ENCODE measurements around the gene ZNF678. TPM values are rescaled to one million over a fixed set of nuclear protein-coding genes. Genes with fewer than 3 reads are reported as not detected.
A peak's percentile ranks its signal among the peaks of the same experiment; 100 is the strongest.

The ZNF678 gene
- total RNA-seq, 2 donors from 2014 or later = 2.7 to 3.3 TPM

DNA sequence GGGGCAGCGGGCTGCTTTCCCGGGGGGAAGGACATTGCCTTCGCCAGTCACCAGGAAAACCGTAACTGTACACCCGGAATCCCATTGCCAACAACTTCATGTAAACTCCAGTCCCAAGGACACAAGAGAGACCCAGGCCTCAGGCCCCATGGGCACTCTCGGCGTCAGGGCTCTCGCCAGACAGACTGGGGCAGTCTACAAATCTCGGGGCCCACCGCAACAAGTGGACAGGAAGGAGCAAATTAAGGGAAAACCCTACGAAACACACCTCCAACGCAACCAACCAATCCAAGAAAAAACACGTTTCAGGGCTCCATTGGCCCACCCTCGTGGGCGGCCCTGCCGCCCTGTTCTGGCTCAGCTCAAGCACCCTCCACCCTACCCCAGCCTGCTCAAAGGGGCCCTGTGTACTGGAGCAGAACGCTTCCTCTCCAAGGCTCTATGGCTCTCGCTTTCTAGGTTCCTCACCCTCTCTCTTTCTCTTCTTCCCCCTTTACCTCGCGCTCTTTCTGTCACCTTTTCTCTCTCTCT lies 4.6 kb upstream of the ZNF678 start:
- no peak overlapping the region for H3K4me3 ChIP-seq
- DNase-seq (ENCODE audit: low spot score) = peak; percentile 57
- H3K9me3 ChIP-seq = no peaks in the 10 kb centered on the region
- TF ChIP-seq, protein P1, sequence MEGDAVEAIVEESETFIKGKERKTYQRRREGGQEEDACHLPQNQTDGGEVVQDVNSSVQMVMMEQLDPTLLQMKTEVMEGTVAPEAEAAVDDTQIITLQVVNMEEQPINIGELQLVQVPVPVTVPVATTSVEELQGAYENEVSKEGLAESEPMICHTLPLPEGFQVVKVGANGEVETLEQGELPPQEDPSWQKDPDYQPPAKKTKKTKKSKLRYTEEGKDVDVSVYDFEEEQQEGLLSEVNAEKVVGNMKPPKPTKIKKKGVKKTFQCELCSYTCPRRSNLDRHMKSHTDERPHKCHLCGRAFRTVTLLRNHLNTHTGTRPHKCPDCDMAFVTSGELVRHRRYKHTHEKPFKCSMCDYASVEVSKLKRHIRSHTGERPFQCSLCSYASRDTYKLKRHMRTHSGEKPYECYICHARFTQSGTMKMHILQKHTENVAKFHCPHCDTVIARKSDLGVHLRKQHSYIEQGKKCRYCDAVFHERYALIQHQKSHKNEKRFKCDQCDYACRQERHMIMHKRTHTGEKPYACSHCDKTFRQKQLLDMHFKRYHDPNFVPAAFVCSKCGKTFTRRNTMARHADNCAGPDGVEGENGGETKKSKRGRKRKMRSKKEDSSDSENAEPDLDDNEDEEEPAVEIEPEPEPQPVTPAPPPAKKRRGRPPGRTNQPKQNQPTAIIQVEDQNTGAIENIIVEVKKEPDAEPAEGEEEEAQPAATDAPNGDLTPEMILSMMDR (IDR thresholded peaks at IDR 0.05) = no peak
- H3K27me3 ChIP-seq = peaks cover 0 to 10% of the 10 kb centered on the region in 2 donors
- peaks cover 0 to 8% of the 10 kb centered on the region in 2 donors for H3K4me1 ChIP-seq
- no peak overlapping the region for H3K27ac ChIP-seq
- H3K36me3 ChIP-seq = no peaks in the 10 kb centered on the region

DNA sequence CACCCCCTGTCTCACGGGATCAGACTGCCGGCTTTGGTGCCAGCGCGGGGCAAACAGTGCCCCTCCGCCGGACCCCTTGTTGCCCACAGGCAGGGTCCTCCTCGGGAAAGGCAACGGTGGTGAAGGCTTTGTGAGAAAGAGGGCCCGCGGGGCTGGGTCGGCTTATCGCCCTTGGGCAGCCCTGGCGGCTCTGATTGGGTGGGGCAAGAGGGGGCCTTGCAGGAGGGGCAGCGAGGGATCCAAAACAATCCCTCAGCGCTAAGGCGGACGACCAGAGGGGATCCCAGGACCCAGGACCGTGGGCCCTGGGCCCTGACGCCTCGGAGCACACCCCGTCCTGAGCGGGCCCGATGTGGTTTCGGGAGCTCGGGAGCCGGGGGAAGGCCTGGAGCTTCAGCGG lies 3.9 kb upstream of the ZNF678 start:
- Histone ChIP-seq H3K4me1 (peaks cover 0 to 14% of the 10 kb centered on the region in 2 donors), H3K36me3 (no peaks in the 10 kb centered on the region), H3K4me3 (no peak overlapping the region), H3K27ac (no peak overlapping the region), H3K9me3 (no peaks in the 10 kb centered on the region), H3K27me3 (peaks cover 0 to 10% of the 10 kb centered on the region in 2 donors)
- no peak for DNase-seq (ENCODE audit: low spot score)
- TF ChIP-seq, protein P1 (IDR thresholded peaks at IDR 0.05) = no peak

DNA sequence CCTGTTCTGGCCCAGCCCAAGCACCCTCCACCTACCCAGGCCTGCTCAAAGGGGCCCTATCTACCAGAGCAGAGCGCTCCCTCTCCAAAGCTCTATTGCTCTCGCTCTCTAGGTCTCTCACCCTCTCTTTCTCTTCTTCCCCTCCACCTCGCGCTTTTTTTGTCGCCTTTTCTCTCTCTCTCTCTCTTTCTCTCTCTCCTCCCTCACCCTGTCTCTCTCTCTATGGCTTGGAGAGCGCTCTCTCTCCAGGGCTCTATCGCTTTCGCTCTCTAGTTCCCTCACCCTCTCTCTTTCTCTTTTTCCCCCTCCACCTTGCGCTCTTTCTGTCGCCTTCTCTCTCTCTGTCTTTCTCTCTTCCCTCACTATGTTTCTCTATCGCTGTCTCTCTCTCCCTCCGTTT lies 3.4 kb upstream of the ZNF678 start:
- Histone ChIP-seq H3K4me3 (no peak overlapping the region), H3K4me1 (peaks cover 0 to 15% of the 10 kb centered on the region in 2 donors), H3K27ac (no peak overlapping the region), H3K36me3 (no peaks in the 10 kb centered on the region), H3K27me3 (peaks cover 0 to 10% of the 10 kb centered on the region in 2 donors), H3K9me3 (no peaks in the 10 kb centered on the region)
- TF ChIP-seq, protein P1 (IDR thresholded peaks at IDR 0.05) = no peak
- no peak for DNase-seq (ENCODE audit: low spot score)

DNA sequence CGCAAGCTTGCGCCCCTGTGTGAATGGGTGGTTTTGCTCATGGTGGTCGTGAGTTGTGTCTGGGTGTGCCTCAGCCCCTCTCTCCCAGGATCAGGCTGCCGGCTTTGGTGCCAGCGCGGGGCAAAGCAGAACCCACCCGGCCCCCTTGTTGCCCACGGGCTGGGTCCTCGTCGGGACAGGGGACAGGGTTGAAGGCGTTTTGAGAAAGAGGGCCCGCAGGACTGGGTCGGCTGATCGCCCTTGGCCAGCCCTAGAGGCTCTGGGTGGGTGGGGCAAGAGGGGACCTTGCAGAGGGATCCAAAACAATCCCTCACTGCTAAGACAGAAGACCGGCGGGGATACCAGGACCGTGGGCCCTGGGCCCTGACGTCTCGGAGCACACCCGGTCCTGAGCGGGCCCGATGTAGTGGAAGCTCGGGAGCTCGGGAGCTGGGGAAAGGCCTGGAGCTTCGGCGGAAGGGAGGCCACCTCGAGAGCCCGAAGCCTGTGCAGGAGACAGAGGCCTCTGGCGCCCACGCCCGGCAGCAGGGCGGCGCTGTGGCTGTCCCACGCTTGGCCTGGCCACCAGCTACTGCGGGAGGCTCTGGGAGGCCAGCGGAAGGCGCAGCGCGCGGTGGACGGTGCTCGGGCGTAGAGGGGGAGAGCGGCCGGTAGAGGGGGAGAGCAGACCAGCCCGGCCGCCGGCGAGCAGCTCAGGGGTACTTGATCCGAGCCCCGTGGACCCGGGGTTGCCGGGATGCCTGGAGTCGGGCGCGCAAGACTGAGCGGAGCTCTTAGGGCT lies 2.8 kb upstream of the ZNF678 start:
- no peaks in the 10 kb centered on the region for H3K36me3 ChIP-seq
- no peaks in the 10 kb centered on the region for H3K9me3 ChIP-seq
- H3K27me3 ChIP-seq = peaks cover 0 to 10% of the 10 kb centered on the region in 2 donors
- DNase-seq (ENCODE audit: low spot score) = no peak
- peak overlapping the region in 1 of 2 donors; percentile 21 for H3K4me3 ChIP-seq
- TF ChIP-seq, protein P1 (IDR thresholded peaks at IDR 0.05) = no peak
- H3K27ac ChIP-seq = no peak overlapping the region
- peaks cover 0 to 15% of the 10 kb centered on the region in 2 donors for H3K4me1 ChIP-seq

DNA sequence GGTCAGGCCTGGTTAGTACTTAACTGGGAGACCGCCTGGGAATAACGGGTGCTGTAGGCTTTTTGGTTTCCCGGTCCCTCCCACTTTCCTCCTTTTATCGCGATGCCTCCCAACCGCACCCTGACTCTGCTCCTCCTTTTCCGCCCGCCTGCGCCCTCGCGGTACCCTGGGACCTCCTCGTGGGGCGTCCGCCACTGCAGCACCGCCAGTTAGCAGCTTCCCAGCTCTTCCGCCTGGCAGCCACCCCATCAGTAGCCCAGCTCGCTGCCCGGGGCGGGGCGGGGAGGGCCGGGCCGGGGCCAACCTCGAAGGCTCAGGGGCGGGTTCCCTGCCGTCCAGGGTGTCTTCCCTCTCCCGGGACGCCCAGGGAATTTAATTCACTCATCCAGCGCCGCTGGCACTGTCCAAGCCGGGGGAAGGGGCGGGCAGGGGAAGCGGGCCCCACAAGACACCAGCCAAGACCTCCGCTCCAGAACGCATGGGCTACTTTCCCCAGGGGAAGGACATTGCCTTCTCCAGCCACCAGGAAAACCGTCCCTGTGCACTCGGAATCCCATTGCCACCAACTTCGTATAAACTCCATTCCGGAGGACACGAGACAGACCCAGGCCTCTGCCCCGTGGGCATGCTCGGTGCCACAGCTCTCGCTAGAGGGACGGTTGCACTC lies 2.0 kb upstream of the ZNF678 start:
- Histone ChIP-seq H3K27me3 (peaks cover 0 to 10% of the 10 kb centered on the region in 2 donors), H3K27ac (no peak overlapping the region), H3K4me3 (peak overlapping the region in 1 of 2 donors; percentile 21), H3K9me3 (no peaks in the 10 kb centered on the region), H3K36me3 (no peaks in the 10 kb centered on the region), H3K4me1 (peaks cover 0 to 15% of the 10 kb centered on the region in 2 donors)
- TF ChIP-seq, protein P1 (IDR thresholded peaks at IDR 0.05) = no peak
- no peak for DNase-seq (ENCODE audit: low spot score)
